H1 (cell line): ENCODE data around the gene STIM2. TPM values are rescaled to one million over a fixed set of nuclear protein-coding genes. Genes with fewer than 3 reads are reported as not detected.

Experiments
- CHD7 ChIP-seq: fragments of 300-600 bp; sonication (generic); IDR thresholded peaks from 2 replicates; pipeline ENCODE4 v1.7.1; 2012; ENCODE audit warnings: low read length, moderate library complexity, mild to moderate bottlenecking, inconsistent platforms; ENCODE audit not compliant: insufficient replicate concordance
- polyA plus RNA-seq, 7 experiments: library from polyadenylated mRNA; depleted of rRNA in 3 of 7; stranded (reverse) in 5 of 7; unstranded in 2 of 7; fragments of >200 nt in 5 of 7; fragments of 200-250 nt in 2 of 7; gene quantifications; 1 replicate in 5 of 7; 2 replicates in 1 of 7; 4 replicates in 1 of 7; pipeline versions ENCODE4 v1.2.1 to v1.2.3, GENCODE V29; 2011 to 2013; ENCODE audit warnings: missing spikeins in 2 of 7, mixed read lengths in 2 of 7
- total RNA-seq: library from RNA; stranded (reverse); fragmentation: NEBNext Ultra II Directional; extraction: Animal tissue kit (Norgen Biotek cat#: 25700); gene quantifications from 2 replicates; pipeline ENCODE4 v1.2.1, GENCODE V29; 2021

The STIM2 gene
- total and polyA plus RNA-seq, 2 of the 8 experiments (the other 6 are each of a cell fraction or from before 2014, with no cell fraction given) = 22.9 to 23.0 TPM

DNA sequence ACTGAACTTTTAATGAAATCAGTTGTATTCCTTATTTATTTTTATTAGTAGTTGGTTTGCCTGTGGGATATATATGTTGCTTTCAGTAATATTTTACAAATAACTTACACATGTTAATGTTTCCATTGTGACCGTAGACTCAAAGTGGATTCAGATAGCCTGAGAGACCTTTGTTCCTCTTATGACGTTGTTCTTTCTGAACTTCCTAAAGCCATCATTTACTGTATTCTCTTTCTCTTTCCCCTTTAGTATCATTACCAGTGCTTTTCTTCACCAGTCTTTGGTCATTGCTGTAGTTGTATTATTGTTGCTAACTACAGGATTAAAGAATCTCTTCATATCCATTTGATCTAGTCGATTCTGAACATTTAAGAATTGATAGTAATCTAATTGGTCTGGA lies 4.3 kb downstream of the STIM2 start (continued):
- no peak for TF ChIP-seq CHD7
- TF ChIP-seq, all 59 proteins: peak for 0
